Measurements from ENCODE around the gene MANSC1.

MANSC1 gene

DNA sequence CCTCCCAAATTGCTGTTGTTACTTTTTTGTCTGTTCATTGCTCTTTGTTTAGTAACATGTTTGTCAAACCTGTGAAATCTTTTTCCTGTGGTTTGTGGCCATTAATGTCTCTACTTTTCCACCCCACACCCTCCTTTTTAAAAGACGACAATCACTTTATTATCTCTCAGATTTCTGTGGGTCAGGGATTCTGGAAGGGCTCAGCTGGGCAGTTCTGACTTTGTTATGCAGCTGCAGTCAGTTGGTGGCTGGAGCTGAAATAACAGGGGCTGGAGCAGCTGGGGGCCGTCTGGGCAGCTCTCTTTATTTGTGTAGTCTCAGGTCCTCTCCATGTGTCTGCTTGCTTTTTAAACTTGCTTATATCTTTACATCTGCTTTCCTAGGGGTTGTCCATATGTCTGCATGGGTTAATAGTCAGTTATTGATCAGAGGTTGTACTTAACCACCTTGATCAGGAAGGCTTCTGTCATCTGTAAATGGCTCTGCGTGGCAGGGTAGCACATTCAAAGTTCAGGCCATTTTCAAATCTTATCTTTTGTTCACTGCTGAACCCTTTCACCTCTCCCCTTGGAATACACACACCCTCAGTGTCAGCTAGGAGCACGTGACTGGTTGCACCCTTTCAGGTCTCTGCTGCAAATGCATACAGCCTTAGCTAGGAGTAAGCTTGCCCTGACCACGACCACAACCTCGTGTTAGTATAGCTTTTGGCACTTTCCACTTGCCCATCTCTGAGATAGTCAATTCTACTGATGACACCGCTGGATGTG lies 34.7 kb upstream of the MANSC1 start:
- Histone ChIP-seq H3K9ac (ENCODE audit: low read length) (no peak overlapping the region), H2AK5ac (ENCODE audit: low read length) (no peak overlapping the region), H2BK120ac (ENCODE audit: insufficient read depth, low read length, poor library complexity) (no peak overlapping the region), H3K9me3 (ENCODE audit: insufficient read depth, low read depth, low read length) (no peaks in the 10 kb centered on the region), H3K4ac (ENCODE audit: low read depth, low read length) (no peak overlapping the region), H3K4me1 (ENCODE audit: control insufficient read depth in 1 of 2, insufficient read depth in 2 of 2, low read length in 2 of 2) (peaks cover 2% of the 10 kb centered on the region in 2 experiments), H3K27me3 (ENCODE audit: insufficient read depth, low read length) (no peaks in the 10 kb centered on the region), H3K36me3 (ENCODE audit: control insufficient read depth in 1 of 2, insufficient read depth in 2 of 2, low read length in 2 of 2) (peaks cover 0 to 3% of the 10 kb centered on the region in 2 experiments), H3K23ac (ENCODE audit: low read length) (no peak overlapping the region), H2AFZ (ENCODE audit: insufficient read depth, low read length, poor library complexity) (no peak overlapping the region), H3K14ac (ENCODE audit: low read length) (no peak overlapping the region), H3K79me2 (ENCODE audit: control insufficient read depth, insufficient read depth, low read length, poor library complexity) (no peaks in the 10 kb centered on the region), H3K18ac (ENCODE audit: low read length) (no peak overlapping the region), H4K91ac (ENCODE audit: low read depth, low read length) (no peak overlapping the region), H3K79me1 (ENCODE audit: low read length) (no peaks in the 10 kb centered on the region), H3K4me2 (ENCODE audit: low read length) (no peak overlapping the region), H3K27ac (ENCODE audit: low read depth, low read length) (no peak overlapping the region), H2BK12ac (ENCODE audit: low read length) (no peak overlapping the region), H2BK5ac (ENCODE audit: low read depth, low read length, poor library complexity) (no peak overlapping the region), H3K4me3 (ENCODE audit: low read depth, low read length) (no peak overlapping the region), H4K8ac (ENCODE audit: low read depth, low read length) (no peak overlapping the region), H4K12ac (ENCODE audit: low read depth, low read length) (no peak overlapping the region)
- DNase-seq, result no peak
- no CpG with 5 or more reads among the region's 7 CpGs for WGBS (ENCODE audit: extremely low coverage, insufficient coverage, insufficient read length)

DNA sequence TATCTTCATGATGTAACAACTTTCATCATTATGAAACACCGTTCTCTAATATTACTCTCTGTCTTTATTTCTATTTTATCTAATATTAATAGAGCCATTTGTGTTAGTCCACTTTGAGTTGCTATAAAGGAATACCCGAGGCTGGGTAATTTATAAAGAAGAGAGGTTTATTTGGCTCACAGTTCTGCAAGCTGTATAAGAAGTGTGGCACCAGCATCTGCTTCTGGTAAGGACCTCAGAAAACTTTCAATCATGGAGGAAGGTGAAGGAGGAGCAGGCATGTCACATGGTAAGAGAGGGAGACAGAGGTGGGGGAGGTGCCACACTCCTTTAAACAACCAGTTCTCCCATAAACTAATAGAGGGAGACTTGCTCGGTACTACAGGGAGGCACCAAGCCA lies 31.9 kb upstream of the MANSC1 start:
- Histone ChIP-seq H3K79me2 (ENCODE audit: control insufficient read depth, insufficient read depth, low read length, poor library complexity) (no peaks in the 10 kb centered on the region), H2AFZ (ENCODE audit: insufficient read depth, low read length, poor library complexity) (no peak overlapping the region), H2BK5ac (ENCODE audit: low read depth, low read length, poor library complexity) (no peak overlapping the region), H4K8ac (ENCODE audit: low read depth, low read length) (no peak overlapping the region), H2BK120ac (ENCODE audit: insufficient read depth, low read length, poor library complexity) (no peak overlapping the region), H3K14ac (ENCODE audit: low read length) (no peak overlapping the region), H3K23ac (ENCODE audit: low read length) (no peak overlapping the region), H3K4me1 (ENCODE audit: control insufficient read depth in 1 of 2, insufficient read depth in 2 of 2, low read length in 2 of 2) (peaks cover 2% of the 10 kb centered on the region in 2 experiments), H3K4me2 (ENCODE audit: low read length) (no peak overlapping the region), H3K4me3 (ENCODE audit: low read depth, low read length) (no peak overlapping the region), H3K36me3 (ENCODE audit: control insufficient read depth in 1 of 2, insufficient read depth in 2 of 2, low read length in 2 of 2) (peaks cover 0 to 3% of the 10 kb centered on the region in 2 experiments), H3K27me3 (ENCODE audit: insufficient read depth, low read length) (no peaks in the 10 kb centered on the region), H2AK5ac (ENCODE audit: low read length) (no peak overlapping the region), H4K12ac (ENCODE audit: low read depth, low read length) (no peak overlapping the region), H3K4ac (ENCODE audit: low read depth, low read length) (no peak overlapping the region), H3K18ac (ENCODE audit: low read length) (no peak overlapping the region), H2BK12ac (ENCODE audit: low read length) (no peak overlapping the region), H3K9ac (ENCODE audit: low read length) (no peak overlapping the region), H3K9me3 (ENCODE audit: insufficient read depth, low read depth, low read length) (no peaks in the 10 kb centered on the region), H4K91ac (ENCODE audit: low read depth, low read length) (no peak overlapping the region), H3K27ac (ENCODE audit: low read depth, low read length) (no peak overlapping the region), H3K79me1 (ENCODE audit: low read length) (no peaks in the 10 kb centered on the region)
- WGBS (ENCODE audit: extremely low coverage, insufficient coverage, insufficient read length), result no CpG with 5 or more reads among the region's 3 CpGs
- no peak for DNase-seq

GRCh38 chr12:12380949-12381593 lies 31.0 kb upstream of the MANSC1 start:
- peaks cover 0 to 3% of the 10 kb centered on the region in 2 experiments for H3K36me3 ChIP-seq (ENCODE audit: control insufficient read depth in 1 of 2, insufficient read depth in 2 of 2, low read length in 2 of 2)
- H3K9ac ChIP-seq (ENCODE audit: low read length), result no peak overlapping the region
- no peak overlapping the region for H4K8ac ChIP-seq (ENCODE audit: low read depth, low read length)
- no CpG with 5 or more reads among the region's 6 CpGs for WGBS (ENCODE audit: extremely low coverage, insufficient coverage, insufficient read length)
- no peaks in the 10 kb centered on the region for H3K79me2 ChIP-seq (ENCODE audit: control insufficient read depth, insufficient read depth, low read length, poor library complexity)
- no peak overlapping the region for H3K4me2 ChIP-seq (ENCODE audit: low read length)
- H2BK12ac ChIP-seq (ENCODE audit: low read length), result no peak overlapping the region
- H3K79me1 ChIP-seq (ENCODE audit: low read length), result no peaks in the 10 kb centered on the region
- H3K23ac ChIP-seq (ENCODE audit: low read length), result no peak overlapping the region
- H2BK5ac ChIP-seq (ENCODE audit: low read depth, low read length, poor library complexity), result no peak overlapping the region
- no peak overlapping the region for H2BK120ac ChIP-seq (ENCODE audit: insufficient read depth, low read length, poor library complexity)
- no peak overlapping the region for H2AFZ ChIP-seq (ENCODE audit: insufficient read depth, low read length, poor library complexity)
- peaks cover 2% of the 10 kb centered on the region in 2 experiments for H3K4me1 ChIP-seq (ENCODE audit: control insufficient read depth in 1 of 2, insufficient read depth in 2 of 2, low read length in 2 of 2)
- no peak overlapping the region for H4K12ac ChIP-seq (ENCODE audit: low read depth, low read length)
- no peak overlapping the region for H2AK5ac ChIP-seq (ENCODE audit: low read length)
- H3K4me3 ChIP-seq (ENCODE audit: low read depth, low read length), result no peak overlapping the region
- no peak overlapping the region for H3K14ac ChIP-seq (ENCODE audit: low read length)
- no peak overlapping the region for H3K27ac ChIP-seq (ENCODE audit: low read depth, low read length)
- no peak overlapping the region for H3K4ac ChIP-seq (ENCODE audit: low read depth, low read length)
- no peak for DNase-seq
- no peak overlapping the region for H3K18ac ChIP-seq (ENCODE audit: low read length)
- H3K9me3 ChIP-seq (ENCODE audit: insufficient read depth, low read depth, low read length), result no peaks in the 10 kb centered on the region
- no peak overlapping the region for H4K91ac ChIP-seq (ENCODE audit: low read depth, low read length)
- H3K27me3 ChIP-seq (ENCODE audit: insufficient read depth, low read length), result no peaks in the 10 kb centered on the region

DNA sequence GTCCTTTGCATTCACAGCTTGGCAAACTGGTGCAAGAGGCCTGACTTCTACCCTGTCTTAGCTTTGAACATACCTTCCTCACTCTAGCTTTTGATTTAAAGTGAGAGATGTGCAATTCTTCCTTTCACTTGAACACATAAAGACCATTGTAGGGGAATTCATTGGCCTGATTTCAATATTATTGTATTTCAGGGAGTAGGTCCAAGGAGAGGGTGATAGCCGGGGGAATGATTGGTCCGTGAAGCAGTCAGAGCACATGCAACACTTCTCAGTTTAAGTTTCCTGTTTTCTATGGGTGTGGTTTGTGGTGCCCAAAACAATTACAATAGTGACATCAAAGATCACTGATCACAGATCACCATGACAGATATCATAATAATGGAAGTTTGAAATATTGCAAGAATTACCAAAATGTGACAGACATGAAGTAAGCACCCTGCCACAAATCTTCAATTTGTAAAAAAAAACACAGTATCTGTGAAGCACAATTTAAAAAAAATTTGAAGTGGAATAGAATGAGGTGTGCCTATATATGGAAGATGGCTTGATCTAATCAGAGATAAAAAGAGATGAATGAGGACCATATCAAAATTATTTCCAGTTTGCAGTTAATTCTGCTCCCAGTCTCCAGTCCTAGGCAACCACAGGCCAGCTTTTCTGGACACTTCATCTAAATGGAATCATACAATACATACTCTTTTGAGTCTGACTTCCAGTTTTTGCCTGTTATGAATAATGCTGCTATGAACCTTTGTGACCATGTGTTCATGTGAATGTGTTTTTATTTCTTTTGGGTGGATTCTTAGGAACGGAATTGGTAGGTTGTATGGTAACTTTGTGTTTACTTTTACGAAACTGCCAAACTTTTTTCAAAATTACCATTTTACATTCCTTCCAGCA lies 30.0 kb upstream of the MANSC1 start:
- no peak overlapping the region for H3K14ac ChIP-seq (ENCODE audit: low read length)
- H2BK5ac ChIP-seq (ENCODE audit: low read depth, low read length, poor library complexity), result no peak overlapping the region
- H3K79me1 ChIP-seq (ENCODE audit: low read length), result no peaks in the 10 kb centered on the region
- H3K23ac ChIP-seq (ENCODE audit: low read length), result no peak overlapping the region
- H3K4me3 ChIP-seq (ENCODE audit: low read depth, low read length), result no peak overlapping the region
- no peaks in the 10 kb centered on the region for H3K9me3 ChIP-seq (ENCODE audit: insufficient read depth, low read depth, low read length)
- no peak for DNase-seq
- peaks cover 2% of the 10 kb centered on the region in 2 experiments for H3K4me1 ChIP-seq (ENCODE audit: control insufficient read depth in 1 of 2, insufficient read depth in 2 of 2, low read length in 2 of 2)
- peaks cover 0 to 3% of the 10 kb centered on the region in 2 experiments for H3K36me3 ChIP-seq (ENCODE audit: control insufficient read depth in 1 of 2, insufficient read depth in 2 of 2, low read length in 2 of 2)
- no peak overlapping the region for H2AK5ac ChIP-seq (ENCODE audit: low read length)
- H3K4me2 ChIP-seq (ENCODE audit: low read length), result no peak overlapping the region
- no peak overlapping the region for H2AFZ ChIP-seq (ENCODE audit: insufficient read depth, low read length, poor library complexity)
- H3K9ac ChIP-seq (ENCODE audit: low read length), result no peak overlapping the region
- no peak overlapping the region for H4K91ac ChIP-seq (ENCODE audit: low read depth, low read length)
- no CpG with 5 or more reads among the region's 4 CpGs for WGBS (ENCODE audit: extremely low coverage, insufficient coverage, insufficient read length)
- no peak overlapping the region for H4K12ac ChIP-seq (ENCODE audit: low read depth, low read length)
- H3K4ac ChIP-seq (ENCODE audit: low read depth, low read length), result no peak overlapping the region
- H2BK12ac ChIP-seq (ENCODE audit: low read length), result no peak overlapping the region
- no peaks in the 10 kb centered on the region for H3K79me2 ChIP-seq (ENCODE audit: control insufficient read depth, insufficient read depth, low read length, poor library complexity)
- no peak overlapping the region for H4K8ac ChIP-seq (ENCODE audit: low read depth, low read length)
- no peaks in the 10 kb centered on the region for H3K27me3 ChIP-seq (ENCODE audit: insufficient read depth, low read length)
- H3K27ac ChIP-seq (ENCODE audit: low read depth, low read length), result no peak overlapping the region
- H2BK120ac ChIP-seq (ENCODE audit: insufficient read depth, low read length, poor library complexity), result no peak overlapping the region
- no peak overlapping the region for H3K18ac ChIP-seq (ENCODE audit: low read length)
